ENCODE measurements around the gene MYL6.
"Not testable (repeated sequence)": the region's sequence is repeated elsewhere in the genome, so short reads cannot be mapped to it uniquely, and the experiment has no call there.

- not testable (repeated sequence) for TF ChIP-seq CTCF, EZH2phosphoT487, EZH2 (IDR thresholded peaks at IDR 0.05)
These were observed 38.8 kb downstream of the MYL6 start for GRCh38 chr12:56196818-56197550.

Data from neural progenitor cell (in vitro differentiated cells).